ENCODE results near the gene MAN1A1.
"Not testable (repeated sequence)": the region's sequence is repeated elsewhere in the genome, so short reads cannot be mapped to it uniquely, and the experiment has no call there.

The MAN1A1 gene

GRCh38 chr6:119170447-119171087 lies 179.0 kb downstream of the MAN1A1 start:
- no peak for DNase-seq (ENCODE audit: low read depth)

GRCh38 chr6:119170103-119170446 lies 179.5 kb downstream of the MAN1A1 start:
- no peak for DNase-seq (ENCODE audit: low read depth)

- not testable (repeated sequence) for DNase-seq (ENCODE audit: low read depth)
Observed at GRCh38 chr6:119169355-119169754, 180.2 kb downstream of the MAN1A1 start.

- DNase-seq (ENCODE audit: low read depth): no peak
Observed at GRCh38 chr6:119166024-119166784, 183.4 kb downstream of the MAN1A1 start.

- no peak for DNase-seq (ENCODE audit: low read depth)
Observed at GRCh38 chr6:119163006-119163405, 186.6 kb downstream of the MAN1A1 start.

GRCh38 chr6:119162134-119162775 lies 187.3 kb downstream of the MAN1A1 start:
- no peak for DNase-seq (ENCODE audit: low read depth)

GRCh38 chr6:119161438-119161837 lies 188.1 kb downstream of the MAN1A1 start:
- no peak for DNase-seq (ENCODE audit: low read depth)

- no peak for DNase-seq (ENCODE audit: low read depth)
Observed at GRCh38 chr6:119160911-119161310, 188.7 kb downstream of the MAN1A1 start.

GRCh38 chr6:119158057-119158848 lies 191.3 kb downstream of the MAN1A1 start:
- DNase-seq (ENCODE audit: low read depth): peak; percentile 73

- DNase-seq (ENCODE audit: low read depth): no peak
Observed at GRCh38 chr6:119157506-119157815, 192.1 kb downstream of the MAN1A1 start.

- no peak for DNase-seq (ENCODE audit: low read depth)
Observed at GRCh38 chr6:119156757-119157505, 192.6 kb downstream of the MAN1A1 start.

- not testable (repeated sequence) for DNase-seq (ENCODE audit: low read depth)
Observed at GRCh38 chr6:119156082-119156481, 193.5 kb downstream of the MAN1A1 start.

- DNase-seq (ENCODE audit: low read depth): no peak
Observed at GRCh38 chr6:119152187-119152586, 197.4 kb downstream of the MAN1A1 start.

GRCh38 chr6:119148825-119149525 lies 200.6 kb downstream of the MAN1A1 start:
- no peak for DNase-seq (ENCODE audit: low read depth)

- DNase-seq (ENCODE audit: low read depth): peak; percentile 61
Observed at GRCh38 chr6:119148098-119148824, 201.3 kb downstream of the MAN1A1 start.

GRCh38 chr6:119147101-119148053 lies 202.2 kb downstream of the MAN1A1 start:
- DNase-seq (ENCODE audit: low read depth): peak; percentile 80

GRCh38 chr6:119145111-119145510 lies 204.4 kb downstream of the MAN1A1 start:
- DNase-seq (ENCODE audit: low read depth): no peak

GRCh38 chr6:119142637-119143036 lies 206.9 kb downstream of the MAN1A1 start:
- DNase-seq (ENCODE audit: low read depth): no peak

- DNase-seq (ENCODE audit: low read depth): no peak
Observed at GRCh38 chr6:119142041-119142440, 207.5 kb downstream of the MAN1A1 start.

Measured in GM04503 (cell line).